Neutrophil (primary cell): ENCODE data around the gene TWF2.

Experiments
- H3K27ac ChIP-seq: fragments of 200-600 bp; sonication (generic); 2 replicates; pipeline ENCODE4 v1.5.1; 2016; ENCODE audit warnings: mild to moderate bottlenecking, moderate library complexity
- H3K27me3 ChIP-seq: fragments of 200-600 bp; sonication (generic); 2 replicates; pipeline ENCODE4 v1.6.0; 2016; ENCODE audit warnings: mild to moderate bottlenecking
- H3K36me3 ChIP-seq: fragments of 200-600 bp; sonication (generic); 2 replicates; pipeline ENCODE4 v1.5.1; 2017
- H3K4me1 ChIP-seq, 2 experiments: fragments of 200-600 bp in 1 of 2; sonication (generic) in 1 of 2; 1 replicate in 1 of 2; 2 replicates in 1 of 2; pipeline versions ENCODE4 v1.5.1 to v1.6.1; 2013 to 2016; ENCODE audit warnings: low read depth in 1 of 2, low read length in 1 of 2, mild to moderate bottlenecking in 1 of 2, moderate library complexity in 1 of 2; ENCODE audit not compliant: control insufficient read depth in 1 of 2, insufficient read depth in 1 of 2
- H3K4me3 ChIP-seq, 2 experiments: fragments of 200-600 bp in 1 of 2; sonication (generic) in 1 of 2; 1 replicate in 1 of 2; 2 replicates in 1 of 2; pipeline ENCODE4 v1.5.1; 2013 to 2016; ENCODE audit warnings: low read depth in 1 of 2, low read length in 1 of 2, mild to moderate bottlenecking in 1 of 2, moderate library complexity in 1 of 2
- H3K9me3 ChIP-seq: fragments of 200-600 bp; sonication (generic); 2 replicates; pipeline ENCODE4 v1.5.1; 2016
- CTCF ChIP-seq: fragments of 200-600 bp; sonication (generic); IDR thresholded peaks from 2 replicates; pipeline ENCODE4 v1.5.1; 2016; ENCODE audit warnings: antibody characterized with exemption

Gene TWF2

GRCh38 chr3:52234516-52235447 lies 4.2 kb downstream of the TWF2 start:
- peaks cover 62% of the 10 kb centered on the region for H3K36me3 ChIP-seq

GRCh38 chr3:52233968-52234367 lies 5.0 kb downstream of the TWF2 start:
- Histone ChIP-seq H3K36me3 (peaks cover 70% of the 10 kb centered on the region), H3K4me1 (peaks cover 50 to 55% of the 10 kb centered on the region in 2 experiments), H3K9me3 (no peaks in the 10 kb centered on the region), H3K27ac (peak overlapping the region; percentile 63), H3K27me3 (no peaks in the 10 kb centered on the region), H3K4me3 (no peak overlapping the region)
- TF ChIP-seq CTCF, result no peak

More at GRCh38 chr3:52234516-52235447, 4.2 kb downstream of the TWF2 start:
- peaks cover 55 to 59% of the 10 kb centered on the region in 2 experiments for H3K4me1 ChIP-seq
- TF ChIP-seq CTCF, result no peak
- H3K27ac ChIP-seq, result peak overlapping the region; percentile 63
- no peaks in the 10 kb centered on the region for H3K27me3 ChIP-seq
- no peaks in the 10 kb centered on the region for H3K9me3 ChIP-seq
- H3K4me3 ChIP-seq, result no peak overlapping the region

DNA sequence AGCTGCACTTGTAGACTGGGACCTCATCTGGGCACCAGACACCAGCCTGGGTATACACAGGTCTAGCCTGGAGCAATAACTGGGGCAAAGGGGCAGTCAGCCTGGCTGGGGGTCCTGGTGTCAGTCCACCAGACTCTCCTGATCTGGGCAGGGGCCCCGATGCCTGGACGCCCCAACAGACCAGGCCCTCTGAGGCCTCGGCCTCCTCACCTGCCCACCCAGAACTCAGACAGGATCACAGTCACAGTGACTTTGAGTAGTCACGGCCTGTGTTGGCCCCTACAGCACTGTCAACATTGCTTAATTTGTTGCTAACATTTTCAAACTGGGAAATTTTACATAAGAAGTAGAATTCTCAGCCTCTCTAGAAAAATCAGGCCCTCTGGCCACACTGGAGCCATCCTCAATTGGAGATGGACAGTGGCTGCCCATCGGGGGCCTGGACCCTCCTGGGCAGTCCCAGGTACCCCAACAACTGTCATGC lies 5.8 kb downstream of the TWF2 start:
- H3K27me3 ChIP-seq, result no peaks in the 10 kb centered on the region
- TF ChIP-seq CTCF, result no peak
- H3K27ac ChIP-seq, result peak overlapping the region; percentile 45
- H3K4me3 ChIP-seq, result no peak overlapping the region
- peaks cover 78% of the 10 kb centered on the region for H3K36me3 ChIP-seq
- H3K4me1 ChIP-seq, result peaks cover 48 to 50% of the 10 kb centered on the region in 2 experiments
- H3K9me3 ChIP-seq, result no peaks in the 10 kb centered on the region

- Histone ChIP-seq H3K27ac (peak overlapping the region; percentile 52), H3K4me3 (no peak overlapping the region), H3K36me3 (peaks cover 85% of the 10 kb centered on the region), H3K9me3 (no peaks in the 10 kb centered on the region), H3K27me3 (no peaks in the 10 kb centered on the region), H3K4me1 (peaks cover 42 to 43% of the 10 kb centered on the region in 2 experiments)
- TF ChIP-seq CTCF, result no peak
These were observed 6.5 kb downstream of the TWF2 start for GRCh38 chr3:52232279-52233107.

DNA sequence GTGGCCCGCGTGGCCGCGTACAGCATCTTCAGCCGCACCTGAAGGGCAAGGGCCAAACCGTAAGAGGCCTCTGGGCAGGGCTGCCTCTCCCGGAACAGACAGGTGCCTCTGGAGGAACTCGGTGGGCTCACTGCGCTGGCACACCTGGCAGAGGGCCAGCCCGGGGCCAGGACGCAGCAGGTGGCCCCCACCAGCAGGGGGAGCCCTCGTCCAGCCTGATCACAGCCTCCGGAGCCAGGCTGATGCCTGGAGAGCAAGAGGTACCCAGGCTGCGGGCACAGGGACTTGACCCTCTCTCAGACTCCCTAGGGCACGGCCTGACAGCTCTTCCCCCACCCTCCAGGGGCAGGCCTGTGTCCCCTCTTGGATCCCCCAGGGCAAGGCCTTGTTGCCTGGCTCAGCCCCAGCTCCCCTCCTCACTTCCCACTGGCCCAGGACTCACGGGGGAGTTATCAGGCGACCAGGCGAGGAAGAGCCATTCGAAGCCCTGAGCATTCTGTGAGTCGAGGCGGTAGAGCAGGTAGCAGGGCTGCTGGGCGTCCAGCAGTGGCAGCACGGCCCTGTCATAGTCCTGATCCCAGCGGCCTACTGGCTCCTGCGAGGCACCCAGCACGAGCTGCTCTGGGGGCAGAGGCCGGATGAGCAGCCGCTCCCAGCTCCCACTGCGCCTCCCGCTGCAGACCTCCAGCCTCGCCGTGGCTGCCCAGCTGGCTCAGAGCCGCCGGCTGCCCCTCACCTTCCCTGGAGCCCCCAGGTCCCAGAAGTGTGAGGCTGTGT lies 7.3 kb downstream of the TWF2 start:
- H3K27me3 ChIP-seq, result no peaks in the 10 kb centered on the region
- peak overlapping the region in 1 of 2 experiments; percentile 3 for H3K4me3 ChIP-seq
- peak; percentile 94 for TF ChIP-seq CTCF
- H3K9me3 ChIP-seq, result no peaks in the 10 kb centered on the region
- peak overlapping the region; percentile 52 for H3K27ac ChIP-seq
- peaks cover 34 to 40% of the 10 kb centered on the region in 2 experiments for H3K4me1 ChIP-seq
- H3K36me3 ChIP-seq, result peaks cover 91% of the 10 kb centered on the region
